Measurements from ENCODE around the gene S100A4.
A peak's percentile ranks its signal among the peaks of the same experiment; 100 is the strongest.

S100A4 gene

GRCh38 chr1:153546796-153547559 lies 1.4 kb upstream of the S100A4 start:
- H3K27ac Mint-ChIP-seq = peak overlapping the region; percentile 98 to 99 (median 98)
- peaks cover 7% of the 10 kb centered on the region for H3K27me3 Mint-ChIP-seq (ENCODE audit: low read depth)
- no peaks in the 10 kb centered on the region for H3K9me3 Mint-ChIP-seq
- H3K4me1 Mint-ChIP-seq = peaks cover 74% of the 10 kb centered on the region
- TF ChIP-seq, protein P1, sequence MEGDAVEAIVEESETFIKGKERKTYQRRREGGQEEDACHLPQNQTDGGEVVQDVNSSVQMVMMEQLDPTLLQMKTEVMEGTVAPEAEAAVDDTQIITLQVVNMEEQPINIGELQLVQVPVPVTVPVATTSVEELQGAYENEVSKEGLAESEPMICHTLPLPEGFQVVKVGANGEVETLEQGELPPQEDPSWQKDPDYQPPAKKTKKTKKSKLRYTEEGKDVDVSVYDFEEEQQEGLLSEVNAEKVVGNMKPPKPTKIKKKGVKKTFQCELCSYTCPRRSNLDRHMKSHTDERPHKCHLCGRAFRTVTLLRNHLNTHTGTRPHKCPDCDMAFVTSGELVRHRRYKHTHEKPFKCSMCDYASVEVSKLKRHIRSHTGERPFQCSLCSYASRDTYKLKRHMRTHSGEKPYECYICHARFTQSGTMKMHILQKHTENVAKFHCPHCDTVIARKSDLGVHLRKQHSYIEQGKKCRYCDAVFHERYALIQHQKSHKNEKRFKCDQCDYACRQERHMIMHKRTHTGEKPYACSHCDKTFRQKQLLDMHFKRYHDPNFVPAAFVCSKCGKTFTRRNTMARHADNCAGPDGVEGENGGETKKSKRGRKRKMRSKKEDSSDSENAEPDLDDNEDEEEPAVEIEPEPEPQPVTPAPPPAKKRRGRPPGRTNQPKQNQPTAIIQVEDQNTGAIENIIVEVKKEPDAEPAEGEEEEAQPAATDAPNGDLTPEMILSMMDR (IDR thresholded peaks at IDR 0.05; ENCODE audit: unreplicated experiment in 3 of 3) = no peak
- H3K36me3 Mint-ChIP-seq (ENCODE audit: low read depth) = no peaks in the 10 kb centered on the region
- peak overlapping the region in 2 of 3 experiments; percentile 23 to 26 for H3K4me3 Mint-ChIP-seq

DNA sequence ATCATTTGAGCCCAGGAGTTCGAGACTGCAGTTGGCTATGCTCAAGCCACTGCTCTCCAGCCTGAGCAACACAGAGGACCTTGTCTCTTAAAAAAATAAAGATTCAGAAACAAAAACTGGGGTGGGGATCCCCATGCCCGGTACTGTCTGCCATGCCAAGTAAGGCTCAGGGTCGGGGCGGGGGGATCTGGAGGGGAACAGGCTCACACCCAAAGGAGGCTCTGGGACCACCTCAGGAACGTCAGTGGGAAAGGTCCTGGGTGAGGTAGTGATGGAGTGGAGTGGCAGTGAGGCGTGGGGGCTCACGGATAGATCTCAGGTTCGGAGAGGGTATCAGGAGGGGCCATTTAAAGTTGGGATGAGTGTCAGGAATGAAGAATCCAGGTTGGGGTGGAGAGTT lies 765 bp upstream of the S100A4 start:
- H3K36me3 Mint-ChIP-seq (ENCODE audit: low read depth) = no peaks in the 10 kb centered on the region

DNA sequence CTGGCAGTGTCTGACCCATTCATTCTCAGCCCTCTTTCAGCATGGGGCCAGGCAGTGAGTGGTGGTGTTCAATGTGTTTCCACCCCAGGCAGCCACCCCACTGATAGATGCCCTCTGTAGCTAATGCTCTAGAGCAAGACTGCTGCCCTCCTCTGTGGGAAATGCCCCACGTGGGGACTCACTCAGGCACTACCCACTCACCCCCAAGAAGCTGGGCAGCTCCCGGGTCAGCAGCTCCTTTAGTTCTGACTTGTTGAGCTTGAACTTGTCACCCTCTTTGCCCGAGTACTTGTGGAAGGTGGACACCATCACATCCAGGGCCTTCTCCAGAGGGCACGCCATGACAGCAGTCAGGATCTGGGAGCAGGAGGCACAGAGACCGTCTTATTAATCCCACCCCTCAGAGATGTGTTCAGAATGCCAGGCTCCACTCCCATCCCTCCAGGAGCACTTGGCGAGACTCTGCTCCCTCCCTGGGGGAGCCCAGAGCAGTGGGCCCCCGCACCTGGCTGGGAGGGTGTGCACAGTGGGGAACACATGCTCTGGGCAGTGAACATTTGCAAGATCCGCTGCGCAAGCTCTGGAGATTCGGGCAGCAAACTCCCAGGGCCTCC lies 1.0 kb downstream of the S100A4 start:
- peak overlapping the region; percentile 98 to 99 (median 98) for H3K27ac Mint-ChIP-seq
- H3K9me3 Mint-ChIP-seq = no peaks in the 10 kb centered on the region
- H3K4me1 Mint-ChIP-seq = peaks cover 77% of the 10 kb centered on the region
- H3K36me3 Mint-ChIP-seq (ENCODE audit: low read depth) = no peaks in the 10 kb centered on the region
- H3K4me3 Mint-ChIP-seq = peak overlapping the region; percentile 76 to 82 (median 79)
- TF ChIP-seq, protein P1 (IDR thresholded peaks at IDR 0.05; ENCODE audit: unreplicated experiment in 3 of 3) = no peak
- H3K27me3 Mint-ChIP-seq (ENCODE audit: low read depth) = peaks cover 7% of the 10 kb centered on the region

More for the DNA sequence above, 765 bp upstream of the S100A4 start:
- H3K4me3 Mint-ChIP-seq = peak overlapping the region in 2 of 3 experiments; percentile 23 to 26
- H3K9me3 Mint-ChIP-seq = no peaks in the 10 kb centered on the region
- H3K4me1 Mint-ChIP-seq = peaks cover 79% of the 10 kb centered on the region
- peaks cover 7% of the 10 kb centered on the region for H3K27me3 Mint-ChIP-seq (ENCODE audit: low read depth)
- TF ChIP-seq, protein P1 (IDR thresholded peaks at IDR 0.05; ENCODE audit: unreplicated experiment in 3 of 3) = no peak
- peak overlapping the region; percentile 98 to 99 (median 98) for H3K27ac Mint-ChIP-seq

DNA sequence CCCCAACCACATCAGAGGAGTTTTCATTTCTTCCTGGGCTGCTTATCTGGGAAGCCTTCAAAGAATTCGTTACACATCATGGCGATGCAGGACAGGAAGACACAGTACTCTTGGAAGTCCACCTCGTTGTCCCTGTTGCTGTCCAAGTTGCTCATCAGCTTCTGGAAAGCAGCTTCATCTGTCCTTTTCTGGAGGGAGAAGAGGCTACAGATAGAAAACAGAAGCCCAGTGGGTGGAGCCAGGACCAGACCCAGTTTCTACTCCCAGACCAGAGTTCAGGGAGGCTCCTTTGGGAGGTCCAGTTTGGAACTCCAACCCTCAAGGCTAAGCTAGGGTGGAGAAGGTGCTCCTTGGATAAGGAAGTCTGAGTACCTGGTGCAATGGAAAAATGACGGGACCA lies 1.9 kb downstream of the S100A4 start:
- Mint-ChIP-seq H3K9me3 (no peaks in the 10 kb centered on the region), H3K27ac (peak overlapping the region; percentile 98 to 99 (median 98)), H3K4me1 (peaks cover 68% of the 10 kb centered on the region), H3K4me3 (peak overlapping the region in 2 of 3 experiments; percentile 79 to 82), H3K36me3 (ENCODE audit: low read depth) (no peaks in the 10 kb centered on the region), H3K27me3 (ENCODE audit: low read depth) (peaks cover 7% of the 10 kb centered on the region)
- TF ChIP-seq, protein P1 (IDR thresholded peaks at IDR 0.05; ENCODE audit: unreplicated experiment in 3 of 3) = no peak

GRCh38 chr1:153542956-153543711 lies 2.5 kb downstream of the S100A4 start:
- no peaks in the 10 kb centered on the region for H3K9me3 Mint-ChIP-seq
- peak overlapping the region; percentile 98 to 99 (median 98) for H3K27ac Mint-ChIP-seq
- TF ChIP-seq, protein P1 (IDR thresholded peaks at IDR 0.05; ENCODE audit: unreplicated experiment in 3 of 3) = no peak
- H3K36me3 Mint-ChIP-seq (ENCODE audit: low read depth) = no peaks in the 10 kb centered on the region
- peak overlapping the region; percentile 13 to 71 (median 39) for H3K4me3 Mint-ChIP-seq
- peaks cover 6% of the 10 kb centered on the region for H3K27me3 Mint-ChIP-seq (ENCODE audit: low read depth)
- peaks cover 64% of the 10 kb centered on the region for H3K4me1 Mint-ChIP-seq

Data from nephron (organoid).